GM21515 (cell line): ENCODE data around the gene PPP1R10.
"Not testable (repeated sequence)": the region's sequence is repeated elsewhere in the genome, so short reads cannot be mapped to it uniquely, and the experiment has no call there.

Source experiments
- ATAC-seq: cut with Tn5 transposase; IDR thresholded peaks from one replicate; pipeline ENCODE4 v1.9.1; 2021; ENCODE audit not compliant: unreplicated experiment

The PPP1R10 gene

GRCh38 chr6:30616811-30617564 is at the start of gene PPP1R10:
Gene PPP1R10, minus strand, starts transcription at chr6:30617243. Its CDS starts 7,299 bp downstream, at chr6:30609944.
- ATAC-seq, result peak; percentile 69

DNA sequence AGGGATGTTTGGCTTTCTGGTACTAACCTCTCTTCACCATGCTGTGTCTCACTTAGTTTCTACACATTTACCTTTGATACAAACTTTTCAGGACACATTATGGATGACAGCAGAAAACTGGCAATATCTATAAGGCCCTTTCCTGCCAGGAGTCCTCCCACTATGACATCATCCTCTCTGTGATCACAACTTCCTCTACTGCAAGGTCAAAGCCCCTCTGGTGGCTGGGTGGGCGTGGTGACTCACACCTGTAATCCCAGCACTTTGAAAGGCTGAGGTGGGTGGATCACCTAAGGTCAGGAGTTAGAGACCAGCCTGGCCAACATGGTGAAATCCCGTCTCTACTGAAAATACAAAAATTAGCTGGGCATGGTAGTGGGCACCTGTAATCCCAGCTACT is 49.3 kb upstream of the PPP1R10 start:
- ATAC-seq, result not testable (repeated sequence)

DNA sequence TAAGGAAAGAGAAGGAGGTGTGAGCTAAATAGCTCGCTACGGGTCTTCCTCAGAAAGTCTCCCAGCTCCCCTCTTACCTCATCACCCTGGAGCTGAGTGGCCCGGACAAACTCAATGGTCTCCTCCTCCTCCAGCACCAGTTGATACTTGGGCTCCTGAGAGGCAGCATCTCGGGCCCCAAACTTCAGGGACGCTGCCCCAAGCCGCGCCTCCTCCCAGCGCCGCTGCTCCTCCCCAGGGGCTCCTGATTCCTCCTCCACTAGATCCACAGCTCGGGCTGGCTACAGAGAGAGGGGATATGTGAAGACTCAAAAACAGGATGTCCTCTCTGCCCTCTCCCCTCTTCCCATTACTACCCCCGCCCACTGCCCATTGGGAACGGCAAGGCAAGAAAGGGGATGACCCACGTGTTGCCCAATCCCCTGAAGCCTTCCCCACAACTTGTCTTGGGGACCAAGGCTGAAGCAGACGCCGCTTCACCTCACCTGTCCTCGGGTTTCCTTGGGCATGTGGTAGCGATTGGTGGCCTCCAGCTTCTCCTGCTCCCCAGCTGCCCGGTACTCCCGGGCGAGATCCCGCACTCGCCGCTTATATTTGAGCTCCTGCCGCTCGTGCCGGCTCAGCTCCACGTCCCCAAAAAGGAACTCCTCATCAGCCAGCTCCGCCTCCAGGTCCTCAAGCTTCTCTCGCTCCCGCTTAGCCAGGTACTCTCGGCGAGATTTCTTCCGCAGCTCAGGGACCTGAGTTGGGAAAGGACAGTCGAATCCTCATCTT is 48.1 kb upstream of the PPP1R10 start:
- ATAC-seq, result no peak

- ATAC-seq, result not testable (repeated sequence)
These were observed 40.9 kb upstream of the PPP1R10 start for GRCh38 chr6:30657922-30658321.

GRCh38 chr6:30657454-30657853 is 40.4 kb upstream of the PPP1R10 start:
- no peak for ATAC-seq

- ATAC-seq, result no peak
These were observed 39.5 kb upstream of the PPP1R10 start for GRCh38 chr6:30656513-30656912.

GRCh38 chr6:30655743-30656094 is 38.7 kb upstream of the PPP1R10 start:
- no peak for ATAC-seq

GRCh38 chr6:30654798-30655742 is 38.0 kb upstream of the PPP1R10 start:
- ATAC-seq, result no peak

DNA sequence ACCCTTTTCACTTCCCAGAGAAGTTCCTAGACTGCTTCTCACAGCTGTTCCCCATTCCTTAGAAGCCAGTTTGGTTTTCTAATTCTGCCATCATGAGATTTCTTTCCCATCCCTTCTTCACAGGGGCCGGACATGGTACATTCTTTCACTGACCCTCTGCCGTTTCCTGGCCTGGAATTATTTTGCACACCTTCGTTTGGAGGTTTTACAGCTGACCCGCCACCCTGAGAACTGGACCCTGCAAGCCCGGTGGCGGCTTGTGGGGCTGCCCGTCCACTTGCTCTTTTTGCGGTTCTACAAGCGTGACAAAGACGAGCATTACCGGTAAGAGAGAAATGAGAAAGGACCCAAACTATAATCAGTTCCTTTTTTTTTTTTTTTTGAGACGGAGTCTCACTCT is 34.1 kb upstream of the PPP1R10 start:
- no peak for ATAC-seq

DNA sequence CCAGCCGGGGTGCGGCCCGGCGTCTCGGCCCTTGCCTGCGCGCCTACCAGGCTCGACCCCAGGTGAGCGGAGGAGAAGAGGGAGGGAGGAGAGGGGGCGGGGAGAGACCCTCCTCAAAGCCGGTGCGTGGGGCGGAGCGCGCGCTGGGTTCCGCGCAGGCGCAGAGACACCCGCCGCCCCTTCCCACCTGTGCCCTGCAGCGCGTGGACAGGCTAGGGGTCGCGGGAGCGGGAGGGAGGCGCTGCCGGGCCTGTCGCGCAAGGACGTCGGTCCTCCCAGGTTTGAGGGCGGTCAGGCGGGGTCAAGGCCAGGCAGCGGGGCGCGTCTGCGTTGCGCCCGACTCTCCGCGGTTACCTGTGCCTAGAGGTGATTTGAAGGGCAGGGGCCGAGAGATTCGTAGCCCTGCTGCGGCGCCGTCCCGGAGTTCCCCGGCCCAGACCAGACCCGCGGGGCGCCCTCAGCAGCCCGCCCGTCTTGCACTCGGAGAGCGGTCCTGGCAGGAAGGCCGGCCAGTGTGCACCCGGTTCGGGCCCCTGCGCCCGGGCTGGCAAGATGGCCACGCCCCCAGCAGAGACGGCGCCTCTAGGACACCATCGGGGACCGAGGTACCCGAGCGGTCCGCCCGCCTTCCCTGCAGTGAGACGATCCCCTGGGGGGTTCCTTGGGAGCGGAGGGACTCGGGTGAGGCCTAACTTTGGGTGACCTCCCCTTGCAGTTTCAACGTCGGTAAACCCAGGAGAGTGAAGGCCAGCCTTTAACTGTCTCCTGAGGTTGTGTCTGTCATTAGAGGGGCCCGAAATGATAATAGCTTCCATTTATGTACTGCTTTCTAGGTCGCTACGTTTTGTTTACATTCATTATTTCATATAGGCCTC is 30.4 kb upstream of the PPP1R10 start:
- peak; percentile 48 for ATAC-seq

DNA sequence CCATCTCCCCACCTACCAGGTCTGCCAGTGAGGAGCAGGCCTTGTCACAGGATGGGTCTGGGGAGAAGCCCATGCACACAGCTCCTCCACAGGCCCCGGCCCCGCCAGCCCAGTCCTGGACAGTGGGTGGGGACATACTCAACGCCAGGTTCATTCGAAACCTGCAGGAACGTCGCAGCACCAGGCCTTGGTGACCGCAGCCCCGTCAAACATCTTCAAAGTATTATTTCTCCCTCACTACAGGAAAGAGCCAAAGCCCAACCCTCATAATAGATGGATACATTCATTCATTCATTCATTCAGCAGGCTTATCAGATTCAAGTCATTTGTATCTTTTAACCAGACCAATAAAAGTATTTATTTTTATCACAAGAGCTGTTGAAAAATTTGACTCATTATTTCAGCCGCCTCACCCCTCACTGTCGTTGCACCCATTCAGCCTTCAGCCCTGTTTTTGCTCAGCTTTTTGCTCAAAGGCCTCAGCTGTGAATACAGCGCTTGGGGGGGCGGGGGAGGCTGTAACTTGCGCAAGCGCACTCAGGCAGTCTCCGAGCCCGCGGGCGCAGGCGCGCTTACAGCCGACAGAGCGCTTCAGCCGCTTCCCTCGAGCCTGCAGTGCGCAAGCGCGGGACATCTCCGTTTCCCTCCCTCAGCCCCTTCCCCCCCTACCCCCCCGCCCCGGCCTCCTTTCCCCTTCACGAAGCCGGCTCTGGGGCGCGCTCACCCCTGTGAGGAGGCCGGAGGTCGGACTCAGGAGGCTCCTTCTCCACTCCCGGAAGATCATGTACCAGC is 29.6 kb upstream of the PPP1R10 start, which contains the start of gene C6orf136:
Gene C6orf136 (plus strand): TSS at position 684 of the 792 bp plus-strand sequence. CDS start 99 bp downstream, at position 783.
- ATAC-seq, result peak; percentile 41

- ATAC-seq, result no peak
These were observed 28.9 kb upstream of the PPP1R10 start for GRCh38 chr6:30645989-30646388.

DNA sequence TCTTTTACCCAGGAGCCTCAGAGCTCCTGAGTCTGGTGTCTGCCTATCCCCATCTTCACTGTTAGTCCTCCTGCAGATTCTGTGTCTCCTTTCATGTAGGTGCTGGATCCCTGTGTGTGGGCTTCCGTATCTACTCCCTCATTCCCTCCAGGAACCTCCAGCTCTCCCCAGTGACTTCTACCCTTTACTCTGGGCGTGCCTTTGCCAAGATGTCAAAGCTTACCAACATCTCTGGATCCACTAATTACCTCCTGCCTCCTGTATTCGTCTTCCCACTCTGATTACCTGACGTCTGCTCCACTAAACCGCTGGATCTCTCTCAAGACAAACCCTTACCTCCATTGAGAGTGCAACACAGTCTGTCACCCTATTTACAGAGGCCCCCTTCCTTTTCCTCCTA is 27.7 kb upstream of the PPP1R10 start:
- ATAC-seq, result no peak

GRCh38 chr6:30643656-30644055 is 26.6 kb upstream of the PPP1R10 start:
- ATAC-seq, result no peak

DNA sequence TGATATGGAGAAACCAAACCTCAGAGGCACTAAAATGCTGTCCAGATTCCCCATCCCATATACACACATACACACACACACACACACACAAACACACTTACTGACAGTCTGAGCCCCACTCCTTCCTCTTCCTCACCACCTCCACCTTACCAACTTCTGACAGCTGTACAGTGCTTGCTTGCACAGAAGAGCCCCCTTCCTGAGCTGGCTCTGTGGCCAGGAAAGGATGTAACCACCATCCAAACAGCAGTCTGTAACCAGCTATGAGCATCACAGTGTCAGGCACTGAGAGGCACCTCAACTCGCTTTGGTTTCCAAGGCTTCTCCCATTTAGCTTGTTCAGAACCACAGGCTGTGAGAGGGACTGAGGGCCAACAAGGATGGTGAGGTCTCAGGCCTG is 24.0 kb upstream of the PPP1R10 start:
- ATAC-seq, result no peak

- ATAC-seq, result no peak
These were observed 23.4 kb upstream of the PPP1R10 start for GRCh38 chr6:30640481-30640880.

- ATAC-seq, result no peak
These were observed 18.8 kb upstream of the PPP1R10 start for GRCh38 chr6:30635834-30636233.

- ATAC-seq, result peak; percentile 76
These were observed 9.7 kb upstream of the PPP1R10 start, which contains the start of gene ATAT1 for GRCh38 chr6:30626484-30627366. Gene ATAT1, plus strand, starts transcription at chr6:30626874.
